Stomach (tissue), 4 donors: ENCODE results near the gene SAMD3.

Experiments
- EP300 ChIP-seq: sonication (generic); formaldehyde crosslinking; IDR thresholded peaks from one replicate; pipeline ENCODE4 v1.6.1; 2017; ENCODE audit warnings: antibody characterized with exemption
- POLR2A ChIP-seq, 4 donors: fragments of 450-650 bp; IDR thresholded peaks; one replicate each; pipeline ENCODE4 v1.6.1; 2016; ENCODE audit warnings: antibody characterized with exemption in 4 of 4, control low read depth in 2 of 4, mild to moderate bottlenecking in 1 of 4, moderate library complexity in 1 of 4
- POLR2AphosphoS5 ChIP-seq, 3 donors: sonication (generic); formaldehyde crosslinking; IDR thresholded peaks; one replicate each; pipeline ENCODE4 v1.6.1; 2016; ENCODE audit warnings: antibody characterized with exemption in 3 of 3
- TF ChIP-seq, protein P1 (sequence below), 7 experiments: fragments of 450-650 bp in 4 of 7; fragments of 200-600 bp in 3 of 7; sonication (generic) in 3 of 7; IDR thresholded peaks; one replicate each; pipeline ENCODE4 v1.5.1; 2016 to 2019; ENCODE audit warnings: antibody characterized with exemption in 7 of 7, control low read depth in 2 of 7, mild to moderate bottlenecking in 1 of 7

DNA sequence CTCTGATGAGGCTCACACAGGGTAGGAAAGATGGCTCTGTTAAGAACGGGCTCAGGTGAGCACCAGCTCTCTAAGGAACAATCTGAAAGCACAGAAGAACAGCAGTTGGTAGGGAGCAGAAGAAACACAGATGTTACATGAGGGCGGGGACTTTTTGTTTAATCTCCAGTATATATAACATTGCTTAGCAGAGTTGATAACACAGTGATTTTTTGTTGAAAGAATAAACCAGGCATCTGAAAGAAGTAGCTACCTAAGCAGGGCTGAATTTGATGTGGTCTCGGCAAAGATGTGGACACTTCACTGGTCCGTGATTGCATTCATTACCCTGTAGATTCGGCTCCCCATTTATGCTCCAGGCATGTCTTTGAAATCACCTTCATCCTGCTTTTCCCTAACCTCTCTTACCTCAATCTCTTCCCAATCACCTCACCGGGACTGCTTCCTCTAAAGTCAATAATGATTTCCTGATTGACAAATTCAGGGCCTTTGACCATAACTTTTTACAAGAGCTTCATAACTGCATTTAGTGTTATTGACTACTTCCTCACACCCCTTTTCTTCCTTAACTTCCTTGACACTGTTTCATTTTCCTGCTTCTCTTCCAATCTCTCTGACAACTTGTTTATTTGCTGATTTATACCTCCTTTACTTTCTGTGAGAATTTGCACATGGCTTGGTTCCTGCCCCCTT, 34.4 kb downstream of the SAMD3 start:
- no peak for TF ChIP-seq POLR2AphosphoS5 (IDR thresholded peaks at IDR 0.05)
- TF ChIP-seq, protein P1, sequence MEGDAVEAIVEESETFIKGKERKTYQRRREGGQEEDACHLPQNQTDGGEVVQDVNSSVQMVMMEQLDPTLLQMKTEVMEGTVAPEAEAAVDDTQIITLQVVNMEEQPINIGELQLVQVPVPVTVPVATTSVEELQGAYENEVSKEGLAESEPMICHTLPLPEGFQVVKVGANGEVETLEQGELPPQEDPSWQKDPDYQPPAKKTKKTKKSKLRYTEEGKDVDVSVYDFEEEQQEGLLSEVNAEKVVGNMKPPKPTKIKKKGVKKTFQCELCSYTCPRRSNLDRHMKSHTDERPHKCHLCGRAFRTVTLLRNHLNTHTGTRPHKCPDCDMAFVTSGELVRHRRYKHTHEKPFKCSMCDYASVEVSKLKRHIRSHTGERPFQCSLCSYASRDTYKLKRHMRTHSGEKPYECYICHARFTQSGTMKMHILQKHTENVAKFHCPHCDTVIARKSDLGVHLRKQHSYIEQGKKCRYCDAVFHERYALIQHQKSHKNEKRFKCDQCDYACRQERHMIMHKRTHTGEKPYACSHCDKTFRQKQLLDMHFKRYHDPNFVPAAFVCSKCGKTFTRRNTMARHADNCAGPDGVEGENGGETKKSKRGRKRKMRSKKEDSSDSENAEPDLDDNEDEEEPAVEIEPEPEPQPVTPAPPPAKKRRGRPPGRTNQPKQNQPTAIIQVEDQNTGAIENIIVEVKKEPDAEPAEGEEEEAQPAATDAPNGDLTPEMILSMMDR (IDR thresholded peaks at IDR 0.05) = no peak
- no peak for TF ChIP-seq POLR2A (IDR thresholded peaks at IDR 0.05)
- no peak for TF ChIP-seq EP300
